Panc1 (cell line): ENCODE data around the gene UBQLN4. TPM values are rescaled to one million over a fixed set of nuclear protein-coding genes. Genes with fewer than 3 reads are reported as not detected.

Experiments
- total RNA-seq: library from RNA; stranded (reverse); gene quantifications from one replicate; pipeline ENCODE4 v1.2.1, GENCODE V29; 2021; ENCODE audit not compliant: unreplicated experiment

The UBQLN4 gene
- total RNA-seq, 1 experiment from 2014 or later: 60.0 TPM

Other genes with a start within 250 kb of the UBQLN4 start
- gene GON4L, start 196.6 kb downstream of the UBQLN4 start, total RNA-seq: 47.6 TPM
- 4.0 TPM for gene SYT11, start 194.2 kb downstream of the UBQLN4 start, total RNA-seq
- gene RIT1, start 142.4 kb downstream of the UBQLN4 start, total RNA-seq: 28.1 TPM
- gene KHDC4, start 119.4 kb downstream of the UBQLN4 start, total RNA-seq: 80.4 TPM
- gene RXFP4, start 112.2 kb downstream of the UBQLN4 start, total RNA-seq: 8.0 TPM
- 87.0 TPM for gene ARHGEF2, start 75.3 kb downstream of the UBQLN4 start, total RNA-seq
- gene SSR2, start 32.8 kb downstream of the UBQLN4 start, total RNA-seq: 252 TPM
- 63.4 TPM for gene LAMTOR2, start 984 bp upstream of the UBQLN4 start, total RNA-seq
- gene RAB25, start 7.4 kb upstream of the UBQLN4 start, total RNA-seq: not detected
- 15.8 TPM for gene MEX3A, start 28.7 kb upstream of the UBQLN4 start, total RNA-seq
- gene LMNA, start 60.9 kb upstream of the UBQLN4 start, total RNA-seq: 691 TPM
- 0.21 TPM for gene SEMA4A, start 99.8 kb upstream of the UBQLN4 start, total RNA-seq
- gene SLC25A44, start 140.3 kb upstream of the UBQLN4 start, total RNA-seq: 33.0 TPM
- gene PMF1, start 159.2 kb upstream of the UBQLN4 start, total RNA-seq: 57.5 TPM
- 0.67 TPM for gene BGLAP, start 188.4 kb upstream of the UBQLN4 start, total RNA-seq
- gene PAQR6, start 194.3 kb upstream of the UBQLN4 start, total RNA-seq: 0.92 TPM
- 117 TPM for gene SMG5, start 229.0 kb upstream of the UBQLN4 start, total RNA-seq
- 5.5 TPM for gene TMEM79, start 230.5 kb upstream of the UBQLN4 start, total RNA-seq
- 60.2 TPM for gene GLMP, start 241.9 kb upstream of the UBQLN4 start, total RNA-seq
- 0.28 TPM for gene VHLL, start 245.5 kb upstream of the UBQLN4 start, total RNA-seq